ENCODE data around the gene SIAH3. TPM values are rescaled to one million over a fixed set of nuclear protein-coding genes. Genes with fewer than 3 reads are reported as not detected.

SIAH3 gene
- total RNA-seq, 1 experiment from 2014 or later, result not detected

DNA sequence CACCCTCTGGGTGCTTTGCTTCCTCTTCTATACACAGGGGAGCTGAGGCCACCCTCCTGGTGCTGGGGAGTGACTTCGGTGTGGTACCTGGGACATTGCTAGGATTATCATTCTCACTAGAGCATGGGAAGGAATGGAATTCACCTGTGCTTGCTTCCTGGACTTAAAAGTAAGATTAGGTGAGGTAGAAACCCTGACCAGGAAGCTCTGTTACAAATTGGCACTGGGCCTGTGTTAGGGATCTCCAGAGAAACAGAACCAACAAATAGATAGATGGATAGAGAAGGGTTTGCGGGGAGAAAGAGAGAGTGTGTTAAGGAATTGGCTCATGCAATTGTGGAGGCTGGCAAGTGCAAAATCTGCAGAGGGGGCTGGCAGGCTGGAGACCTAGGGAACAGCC is 13.9 kb upstream of the SIAH3 start:
- in situ Hi-C loops (cut with HindIII; ENCODE audit: low sequenced_read_pairs), result no loop called here
- no peak for DNase-seq (ENCODE audit: low spot score)

DNA sequence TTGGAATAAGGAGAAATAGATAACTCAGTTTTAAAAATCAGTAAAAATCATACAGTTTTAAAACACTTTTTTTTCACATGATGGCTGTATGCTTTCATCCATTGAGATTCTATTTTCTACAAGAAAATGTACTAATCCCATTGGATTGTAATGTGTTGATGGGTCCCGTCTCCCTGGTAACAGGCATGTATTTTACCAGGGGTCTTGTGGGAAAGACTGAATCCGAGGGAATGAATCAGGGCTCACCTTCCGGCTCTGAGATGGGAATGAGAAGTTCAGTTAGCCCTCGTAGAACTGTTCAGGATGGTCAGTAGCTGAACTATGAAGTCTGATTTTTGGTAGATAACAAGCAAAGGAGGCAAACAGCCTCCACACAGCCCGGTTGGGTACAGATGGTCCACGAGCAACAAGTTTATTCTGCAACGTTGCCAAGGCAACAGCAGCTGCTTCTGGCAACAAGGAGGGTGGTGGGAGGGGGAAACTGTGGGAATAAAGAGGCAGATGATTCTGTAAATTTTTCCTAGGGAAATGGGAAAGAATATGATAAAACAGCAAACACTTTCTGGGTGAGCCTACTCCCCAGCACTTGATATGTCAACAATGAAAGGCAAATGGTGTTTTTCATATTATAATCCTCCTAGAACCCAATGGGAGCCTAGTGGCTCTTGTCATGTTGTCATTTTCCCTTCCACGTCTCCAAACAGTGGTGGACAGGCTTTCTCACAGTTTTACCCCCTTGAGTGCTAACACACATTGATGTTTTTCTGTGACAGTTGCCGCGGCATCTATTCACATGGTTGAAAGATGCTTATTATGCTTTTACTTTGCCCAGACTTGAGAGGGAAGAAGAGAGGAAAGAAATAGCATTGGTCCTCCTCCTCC is 12.4 kb upstream of the SIAH3 start:
- in situ Hi-C loops (cut with HindIII; ENCODE audit: low sequenced_read_pairs), result no loop called here
- no peak for DNase-seq (ENCODE audit: low spot score)

DNA sequence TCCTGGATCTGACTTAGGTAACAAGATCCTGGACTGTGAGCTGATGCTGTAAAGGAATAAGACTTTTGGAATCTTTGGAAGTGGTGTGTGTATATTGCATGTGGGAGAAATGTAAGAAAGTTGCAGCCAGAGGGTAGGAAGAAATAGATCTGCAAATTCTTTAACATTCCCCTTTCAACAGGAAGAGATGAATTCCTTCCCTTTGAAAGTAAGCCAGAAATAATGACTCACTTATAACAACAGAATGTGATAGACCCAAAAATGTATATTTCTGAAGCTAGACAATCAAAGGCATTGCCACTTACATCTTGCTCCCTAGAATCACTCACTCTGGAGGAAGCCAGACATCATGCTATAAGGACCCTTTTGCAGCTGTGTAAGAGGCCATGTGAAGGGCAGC is 9.8 kb upstream of the SIAH3 start:
- in situ Hi-C loops (cut with HindIII; ENCODE audit: low sequenced_read_pairs), result no loop called here
- no peak for DNase-seq (ENCODE audit: low spot score)

DNA sequence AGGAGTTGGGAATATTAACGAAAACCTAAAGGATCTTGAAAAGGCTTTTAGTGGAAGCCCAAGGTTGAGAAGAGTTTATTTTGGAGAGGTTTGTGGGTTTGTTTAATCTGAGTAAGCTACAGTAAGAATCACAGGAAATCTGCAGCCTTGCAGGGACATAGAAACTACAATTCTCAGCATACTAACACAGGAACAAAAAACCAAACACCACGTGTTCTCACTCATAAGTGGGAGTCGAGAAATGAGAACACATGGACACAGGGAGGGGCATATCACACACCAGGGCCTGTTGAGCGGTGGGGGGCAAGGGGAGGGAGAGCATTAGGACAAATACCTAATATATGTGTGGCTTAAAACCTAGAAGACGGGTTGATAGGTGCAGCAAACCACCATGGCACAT is 8.7 kb upstream of the SIAH3 start:
- in situ Hi-C loops (cut with HindIII; ENCODE audit: low sequenced_read_pairs), result no loop called here

DNA sequence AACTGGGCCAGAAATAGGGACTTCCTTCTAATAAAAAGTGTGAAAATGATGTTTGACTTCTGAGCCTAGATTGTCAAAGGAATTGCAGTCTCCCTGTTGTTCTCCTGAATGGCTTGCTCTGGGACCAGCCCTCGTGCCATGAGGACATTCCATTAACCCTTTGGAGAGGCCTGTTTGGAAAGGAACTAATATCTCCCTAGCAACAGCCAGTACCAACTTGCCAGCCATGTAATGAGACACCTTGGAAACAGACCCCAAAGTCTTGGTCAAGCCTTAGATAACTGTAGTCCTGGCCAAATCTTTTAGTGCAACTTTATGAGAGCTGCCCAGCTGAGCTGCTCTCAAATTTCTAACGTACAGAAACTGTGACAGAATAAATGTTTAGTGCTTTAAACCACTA is 8.2 kb upstream of the SIAH3 start:
- DNase-seq (ENCODE audit: low spot score), result no peak

More for the DNA sequence above, 8.7 kb upstream of the SIAH3 start:
- DNase-seq (ENCODE audit: low spot score), result no peak

DNA sequence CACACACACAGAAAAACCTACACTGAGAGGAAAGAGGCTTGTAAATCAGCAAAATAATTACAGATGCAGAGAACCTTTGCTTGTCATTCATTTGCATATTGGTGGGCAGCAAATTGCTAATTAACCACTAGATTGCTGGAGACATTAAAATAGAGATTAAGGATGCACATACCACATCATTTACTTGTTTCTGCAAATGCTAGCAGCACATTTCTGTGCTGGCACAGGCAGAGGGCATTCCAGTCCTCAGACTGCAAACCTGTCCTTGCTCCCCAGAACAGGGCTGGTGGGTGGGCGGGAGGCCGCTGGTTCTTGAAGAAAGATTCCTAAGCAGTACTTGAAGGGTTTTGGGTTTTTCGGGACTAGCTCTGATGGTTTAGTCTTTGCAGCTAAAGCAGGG is 941 bp upstream of the SIAH3 start:
- no peak for DNase-seq (ENCODE audit: low spot score)
- in situ Hi-C loops (cut with HindIII; ENCODE audit: low sequenced_read_pairs), result no loop called here

More for the DNA sequence above, 8.2 kb upstream of the SIAH3 start:
- in situ Hi-C loops (cut with HindIII; ENCODE audit: low sequenced_read_pairs), result no loop called here

DNA sequence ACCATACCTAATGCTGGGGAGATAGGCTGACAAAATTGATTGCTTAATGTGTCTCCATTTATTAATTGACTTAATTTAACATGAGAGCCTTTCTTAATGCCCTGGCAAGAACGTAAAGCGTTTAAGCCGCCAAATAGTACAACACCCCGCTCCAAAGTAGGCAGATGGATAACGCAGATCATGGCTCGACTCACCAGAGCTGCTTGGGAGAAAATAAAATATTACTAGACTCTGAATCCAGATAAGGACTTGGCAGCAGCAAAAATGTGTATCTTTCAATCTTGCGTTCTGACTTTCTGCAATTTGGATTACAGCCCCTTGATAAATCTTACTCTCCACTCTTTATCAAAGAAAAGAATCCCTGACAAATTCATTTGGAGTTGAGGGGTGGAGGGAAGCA is 403 bp upstream of the SIAH3 start:
- no peak for DNase-seq (ENCODE audit: low spot score)
- in situ Hi-C loops (cut with HindIII; ENCODE audit: low sequenced_read_pairs), result no loop called here

DNA sequence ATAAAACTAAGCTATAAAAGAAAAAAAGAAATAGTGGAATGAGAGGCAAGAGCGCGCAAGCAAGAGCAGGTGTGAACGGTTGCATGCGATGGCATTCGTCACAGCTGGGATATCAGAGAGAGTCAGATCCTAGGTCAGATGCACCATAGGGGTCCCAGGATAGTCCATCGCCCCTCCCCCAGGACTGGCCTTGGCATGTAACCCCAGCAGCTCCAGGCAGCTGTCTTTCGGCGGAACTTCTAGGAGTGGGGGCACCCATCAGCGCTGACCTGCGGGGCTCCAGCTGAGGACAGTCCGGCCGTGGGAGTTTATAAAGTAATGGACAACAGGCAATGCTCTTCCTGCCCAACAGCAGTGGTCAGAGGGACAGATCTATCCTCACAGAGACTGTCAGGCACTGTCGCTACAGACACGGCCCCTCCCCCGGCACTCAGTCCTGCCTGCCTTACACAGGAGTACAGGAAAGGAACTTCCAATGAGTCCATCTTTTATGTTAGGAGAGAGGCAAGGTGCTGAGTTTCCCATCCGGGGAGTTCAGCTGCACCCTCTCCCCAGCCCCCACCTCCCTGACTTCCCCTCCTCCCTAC is 1.4 kb downstream of the SIAH3 start:
- in situ Hi-C loops (cut with HindIII; ENCODE audit: low sequenced_read_pairs), result no loop called here
- DNase-seq (ENCODE audit: low spot score), result no peak

DNA sequence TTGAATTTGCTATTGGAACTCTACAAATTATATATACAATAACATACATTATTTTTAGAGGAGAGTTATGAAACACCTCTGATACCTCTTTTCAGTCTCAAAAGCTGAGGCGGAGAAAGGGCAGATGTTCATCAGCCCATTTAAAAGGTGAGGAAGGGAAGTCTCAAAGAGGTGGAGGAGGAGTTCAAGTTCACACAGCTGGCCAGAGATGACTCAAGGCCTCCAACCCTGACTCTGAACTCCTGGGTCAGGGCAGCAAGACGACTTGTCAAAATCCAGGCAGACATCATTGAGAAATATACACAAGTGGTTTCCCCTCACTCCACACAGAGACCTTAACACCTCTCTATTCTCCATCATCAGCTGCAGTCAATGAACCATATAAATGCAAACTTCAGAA is 2.1 kb downstream of the SIAH3 start:
- DNase-seq (ENCODE audit: low spot score), result no peak
- in situ Hi-C loops (cut with HindIII; ENCODE audit: low sequenced_read_pairs), result no loop called here

DNA sequence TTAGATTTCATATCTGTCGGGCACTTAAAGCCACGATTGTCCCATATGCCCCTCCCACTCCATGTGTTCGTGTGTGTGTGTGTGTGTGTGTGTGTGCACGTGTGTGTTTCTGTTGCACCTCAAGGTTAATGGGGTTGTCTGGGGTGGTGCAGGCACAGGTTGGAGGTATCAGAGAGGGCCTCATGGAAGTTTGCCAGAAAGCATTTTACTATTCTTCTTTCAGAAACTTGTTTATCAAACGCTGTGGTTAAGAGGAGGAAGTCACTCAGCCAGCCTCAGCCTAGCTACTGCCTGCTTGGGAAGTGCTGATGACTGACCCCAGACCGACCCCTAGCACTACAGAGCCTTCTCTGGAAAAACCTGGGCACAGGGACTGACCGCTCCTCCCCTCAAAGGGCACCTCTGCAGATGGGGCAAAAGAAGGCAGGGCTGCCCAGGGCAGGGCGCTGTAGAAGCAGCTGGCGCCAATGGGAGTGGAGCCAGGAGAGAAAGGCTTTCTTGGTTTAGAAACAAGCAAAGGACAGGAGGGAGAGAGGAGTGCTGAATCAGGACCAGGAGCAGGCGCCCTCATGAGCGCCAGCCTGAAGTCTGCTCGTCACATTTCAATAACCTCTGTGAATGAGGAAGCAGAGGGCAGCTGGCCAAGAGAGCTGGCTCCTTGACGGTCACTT is 3.9 kb downstream of the SIAH3 start:
- in situ Hi-C loops (cut with HindIII; ENCODE audit: low sequenced_read_pairs), result no loop called here
- no peak for DNase-seq (ENCODE audit: low spot score)

DNA sequence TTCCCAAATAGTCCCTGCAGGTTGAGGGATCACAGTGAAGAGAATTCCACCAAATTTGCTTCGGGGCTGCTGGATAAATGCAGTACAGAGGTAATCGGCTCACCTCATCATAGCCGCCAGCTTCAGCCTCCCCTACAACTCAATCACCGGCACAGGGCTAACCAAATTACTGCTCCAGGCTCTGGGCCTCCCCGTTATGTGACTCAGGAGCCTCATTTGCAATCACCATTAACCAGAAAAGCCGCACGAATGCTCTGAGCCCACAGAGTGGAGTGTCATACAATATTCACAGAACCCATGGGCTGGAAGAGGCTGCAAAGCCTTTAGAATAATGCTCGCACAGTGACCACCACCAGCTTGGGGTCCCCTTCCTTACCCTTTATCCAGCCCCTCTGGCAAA is 4.9 kb downstream of the SIAH3 start:
- in situ Hi-C loops (cut with HindIII; ENCODE audit: low sequenced_read_pairs), result no loop called here
- no peak for DNase-seq (ENCODE audit: low spot score)

DNA sequence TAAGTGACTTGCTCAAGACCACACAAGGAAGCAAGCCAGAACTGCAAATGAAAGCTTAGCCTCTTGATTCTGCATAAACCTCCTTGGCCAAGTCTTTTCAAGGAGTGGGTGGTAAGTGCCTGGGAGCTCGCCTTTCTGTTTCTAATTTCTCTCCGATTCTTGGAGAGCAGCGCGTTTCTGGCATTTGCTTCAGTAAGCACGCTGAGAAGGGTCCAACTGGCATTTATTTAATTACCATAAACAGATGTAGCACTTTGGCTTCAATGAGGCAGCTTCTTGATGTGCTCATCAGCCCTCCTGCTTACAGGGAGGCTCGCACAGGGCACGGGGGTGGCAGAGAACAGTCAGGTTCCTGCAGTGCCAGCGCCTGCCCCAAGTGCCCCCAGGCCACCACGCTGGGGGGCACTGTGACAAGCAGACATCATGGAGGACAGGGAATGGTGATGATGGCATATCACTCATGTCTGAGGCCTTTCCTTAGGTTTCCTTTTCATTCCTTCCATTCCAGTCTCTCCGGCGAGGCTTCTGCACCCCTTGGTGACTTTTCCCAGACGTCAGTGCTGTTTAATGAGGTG is 13.3 kb downstream of the SIAH3 start:
- in situ Hi-C loops (cut with HindIII; ENCODE audit: low sequenced_read_pairs), result no loop called here
- DNase-seq (ENCODE audit: low spot score), result no peak

DNA sequence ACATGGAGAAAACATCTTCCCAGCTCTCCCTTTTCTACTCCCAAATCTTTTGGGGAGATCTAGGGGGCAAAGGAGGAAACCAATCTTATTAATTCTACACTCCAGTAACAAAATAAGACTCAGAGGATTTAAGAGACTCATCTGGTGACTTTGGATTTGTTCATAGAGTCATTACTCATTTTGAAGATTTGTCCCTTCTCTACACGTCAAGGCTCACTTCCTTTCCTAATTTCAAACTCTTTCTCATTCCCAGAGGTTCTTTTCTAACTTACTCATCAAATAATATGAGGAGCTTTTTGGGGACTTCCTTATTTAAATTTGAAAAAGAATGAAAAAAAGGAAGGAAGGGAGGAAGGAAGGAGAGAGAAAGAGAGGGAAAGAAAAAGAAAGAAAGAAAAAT is 14.4 kb downstream of the SIAH3 start:
- no peak for DNase-seq (ENCODE audit: low spot score)
- in situ Hi-C loops (cut with HindIII; ENCODE audit: low sequenced_read_pairs), result no loop called here

DNA sequence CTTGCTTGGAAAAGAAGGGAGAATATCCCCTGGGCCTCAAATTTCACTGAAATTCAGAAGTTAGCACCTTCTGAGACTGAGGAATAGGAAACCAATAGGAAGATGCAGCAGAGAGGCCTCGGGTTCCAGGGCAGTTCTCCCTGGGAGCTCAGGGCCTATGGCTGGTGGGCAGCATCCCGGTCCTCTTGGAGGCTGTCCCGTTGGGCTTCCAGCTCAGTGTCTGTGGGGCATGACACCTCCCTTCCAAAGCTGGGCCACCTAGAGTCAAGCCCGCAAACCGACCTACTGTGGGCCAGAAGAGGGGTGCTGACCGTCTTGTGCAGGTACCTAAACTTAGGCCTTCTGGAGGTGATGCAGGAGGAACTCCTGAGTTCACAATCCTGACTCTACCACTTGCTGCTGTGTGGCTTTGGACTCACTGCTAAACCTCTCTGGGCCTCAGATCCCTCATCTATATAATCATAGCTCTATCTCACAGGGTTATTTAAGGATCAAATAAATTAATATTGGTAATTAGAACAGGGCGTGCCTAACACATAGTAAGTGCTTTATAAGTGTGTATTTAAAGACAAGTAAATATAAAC is 17.1 kb downstream of the SIAH3 start:
- in situ Hi-C loops (cut with HindIII; ENCODE audit: low sequenced_read_pairs), result no loop called here
- DNase-seq (ENCODE audit: low spot score), result no peak

DNA sequence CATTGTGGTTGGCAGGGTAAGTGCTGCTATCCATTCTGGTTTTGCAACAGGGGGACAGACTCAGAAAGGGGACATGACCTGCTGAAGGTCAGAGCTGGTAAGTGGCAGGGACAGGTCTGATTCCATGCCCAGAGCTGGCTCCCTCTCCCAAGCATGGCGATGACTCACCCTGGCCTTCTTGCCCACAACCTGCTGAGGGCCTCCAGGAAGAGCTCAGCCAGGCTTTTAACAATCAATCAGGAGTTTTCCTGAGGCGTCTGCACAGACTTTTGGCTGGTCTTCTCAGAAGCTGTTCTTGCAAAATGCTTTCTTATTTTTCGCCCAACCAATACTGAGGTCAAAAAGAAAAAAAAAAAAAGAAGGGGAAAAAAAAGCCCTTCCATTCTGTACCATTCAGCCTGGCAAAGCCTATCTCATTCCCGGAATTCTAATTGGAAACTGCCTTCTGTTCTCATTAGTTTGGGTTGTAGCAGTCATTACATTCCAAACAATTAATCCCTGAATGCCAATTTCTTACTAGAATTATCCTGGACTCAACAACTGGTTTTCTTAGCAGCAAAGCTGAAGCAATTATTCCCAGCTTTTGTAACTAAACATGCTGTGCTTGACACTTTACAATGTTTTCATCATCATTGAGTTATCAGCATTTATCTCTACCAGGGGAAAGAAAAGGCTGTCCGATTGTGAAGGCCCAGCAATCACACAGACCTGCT is 17.7 kb downstream of the SIAH3 start:
- DNase-seq (ENCODE audit: low spot score), result peak; percentile 25
- in situ Hi-C loops (cut with HindIII; ENCODE audit: low sequenced_read_pairs), result no loop called here

DNA sequence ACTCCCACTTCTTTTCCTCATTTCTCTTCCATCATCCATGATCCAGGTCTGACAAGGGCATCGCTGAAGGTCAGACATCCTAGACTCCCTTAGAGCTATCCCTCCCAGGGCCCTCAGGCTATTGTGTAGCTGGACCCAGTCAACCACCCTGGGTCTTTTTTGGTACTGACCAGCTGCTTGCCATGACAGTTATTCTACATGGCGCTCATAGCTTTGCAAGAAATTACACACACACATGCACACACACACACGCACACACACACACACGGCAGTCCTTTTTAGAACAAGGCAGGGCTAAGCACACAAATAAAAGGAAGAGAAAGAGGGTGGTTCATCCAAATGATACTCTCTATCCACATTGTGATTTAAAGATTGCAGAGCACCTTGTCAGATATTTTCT is 18.3 kb downstream of the SIAH3 start:
- DNase-seq (ENCODE audit: low spot score), result no peak
- in situ Hi-C loops (cut with HindIII; ENCODE audit: low sequenced_read_pairs), result no loop called here

DNA sequence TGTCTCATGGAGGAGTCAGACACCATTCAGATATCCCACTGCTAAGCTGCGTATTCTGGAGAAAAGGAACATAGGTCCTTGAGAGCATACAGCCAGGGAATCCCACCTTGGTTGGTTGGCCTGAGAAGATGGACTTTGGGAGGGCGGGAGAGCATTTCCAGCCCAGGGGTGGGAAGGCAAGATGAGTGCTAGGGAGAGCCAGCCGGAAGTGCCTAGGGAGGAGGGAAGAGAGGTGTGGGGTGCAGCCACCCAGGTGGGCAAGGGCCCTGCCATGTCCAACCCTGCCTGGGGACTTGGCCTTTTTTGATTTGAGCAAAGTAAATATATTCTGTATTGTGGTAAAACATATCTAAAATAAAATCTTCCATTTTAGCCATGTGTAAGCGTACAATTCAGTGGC is 19.7 kb downstream of the SIAH3 start:
- in situ Hi-C loops (cut with HindIII; ENCODE audit: low sequenced_read_pairs), result no loop called here
- DNase-seq (ENCODE audit: low spot score), result no peak

DNA sequence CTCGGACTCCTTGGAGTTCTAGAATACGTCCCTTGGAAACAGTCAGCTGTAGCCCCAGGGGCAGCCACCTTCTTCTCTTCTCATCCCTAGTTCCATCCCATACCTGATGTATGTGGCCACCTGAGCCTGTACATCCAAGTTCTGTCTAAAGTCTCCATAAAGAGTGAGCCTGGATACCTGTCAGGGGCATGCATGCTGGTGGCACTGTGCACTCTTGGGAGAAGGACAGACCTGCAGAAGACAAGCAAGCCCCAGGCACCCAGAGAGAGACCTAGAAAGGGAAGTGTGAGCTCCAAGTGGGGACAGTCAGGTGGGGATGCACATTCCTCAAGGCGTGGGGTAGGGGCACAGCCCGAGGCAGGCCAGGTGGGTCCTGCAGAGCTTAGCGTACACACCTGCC is 21.4 kb downstream of the SIAH3 start:
- in situ Hi-C loops (cut with HindIII; ENCODE audit: low sequenced_read_pairs), result no loop called here
- no peak for DNase-seq (ENCODE audit: low spot score)

DNA sequence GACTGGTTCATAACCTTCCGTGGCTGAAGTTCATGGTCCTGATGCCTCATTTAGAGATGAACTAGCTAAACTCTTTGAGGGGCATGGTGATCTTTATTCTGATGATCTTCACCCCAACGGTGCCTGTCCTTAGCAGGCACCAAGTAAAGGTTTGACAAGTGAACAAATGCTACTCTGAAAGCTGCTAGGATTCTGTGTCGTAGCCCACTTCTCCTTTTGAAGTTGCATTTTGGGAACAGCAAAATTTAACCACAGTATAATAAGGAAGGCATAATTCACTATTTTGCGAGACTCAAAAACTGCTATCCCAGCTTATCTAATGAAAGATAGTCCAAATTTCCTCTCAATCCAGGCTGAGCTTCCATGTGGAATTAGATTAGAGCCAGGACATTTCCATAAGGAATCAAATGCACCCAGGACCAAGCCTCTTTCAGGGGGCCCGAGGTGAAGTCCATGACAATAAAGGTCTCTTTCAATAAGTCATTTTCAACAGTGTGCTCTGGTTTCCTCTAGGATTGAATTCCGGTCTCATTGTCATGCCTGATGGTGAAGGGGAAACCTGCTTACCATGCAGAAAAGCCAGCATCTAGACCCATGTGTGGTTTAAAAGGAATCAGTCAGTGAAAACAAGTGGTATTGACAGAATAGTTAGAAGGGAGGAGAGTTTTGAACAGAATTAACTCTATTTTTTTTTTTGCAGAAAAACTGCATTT is 23.1 kb downstream of the SIAH3 start:
- no peak for DNase-seq (ENCODE audit: low spot score)
- in situ Hi-C loops (cut with HindIII; ENCODE audit: low sequenced_read_pairs), result no loop called here
